A549 (cell line): ENCODE results near the gene DMPK.

Experiments used
- CEBPB ChIP-seq, 2 experiments: fragments of >200 bp in 1 of 2; sonication (Bioruptor Twin) in 1 of 2; formaldehyde crosslinking in 1 of 2; IDR thresholded peaks; 2 replicates each; pipeline ENCODE4 v1.6.1; 2012 to 2016
- CHD2 ChIP-seq: fragments of 150-350 bp; IDR thresholded peaks from 2 replicates; pipeline ENCODE4 v1.6.1; 2014; ENCODE audit warnings: low read length; ENCODE audit not compliant: partially characterized antibody
- CTCF ChIP-seq: fragments of >200 bp; sonication (Bioruptor Twin); formaldehyde crosslinking; IDR thresholded peaks from 3 replicates; pipeline ENCODE4 v1.5.1; 2016
- KDM5A ChIP-seq: fragments of 200-600 bp; sonication (generic); IDR thresholded peaks from 2 replicates; pipeline ENCODE4 v1.6.1; 2016; ENCODE audit warnings: antibody characterized with exemption, mild to moderate bottlenecking
- MAX ChIP-seq: IDR thresholded peaks from 2 replicates; pipeline ENCODE4 v1.6.1; 2012
- RAD21 ChIP-seq, 2 experiments: fragments of >200 bp in 1 of 2; sonication (Bioruptor Twin) in 1 of 2; formaldehyde crosslinking in 1 of 2; IDR thresholded peaks in 1 of 2; conservative IDR thresholded peaks in 1 of 2; 2 replicates in 1 of 2; 3 replicates in 1 of 2; pipeline ENCODE4 v1.6.1; 2012 to 2018; ENCODE audit warnings: inconsistent platforms in 1 of 2

- TF ChIP-seq RAD21 (conservative IDR thresholded peaks at IDR 0.05 in 1 of 2, IDR thresholded peaks at IDR 0.05 in 1 of 2) (no peak), CHD2 (no peak), CTCF (no peak), CEBPB (IDR thresholded peaks at IDR 0.05) (no peak), KDM5A (no peak), MAX (no peak)
Measured at GRCh38 chr19:45771311-45771933, 10.9 kb downstream of the DMPK start.
